HG03432 (cell line): ENCODE measurements around the gene CUBN.

Source experiments
- ATAC-seq: cut with Tn5 transposase; IDR thresholded peaks from one replicate; pipeline ENCODE4 v1.9.1; 2021; ENCODE audit warnings: mild to moderate bottlenecking, moderate library complexity; ENCODE audit not compliant: unreplicated experiment

Gene CUBN

GRCh38 chr10:16960551-16960950 lies 169.1 kb downstream of the CUBN start:
- ATAC-seq: no peak

GRCh38 chr10:16957038-16957437 lies 172.6 kb downstream of the CUBN start:
- no peak for ATAC-seq

- no peak for ATAC-seq
Measured at GRCh38 chr10:16954280-16955030, 175.2 kb downstream of the CUBN start.

- ATAC-seq: no peak
Measured at GRCh38 chr10:16953270-16953669, 176.3 kb downstream of the CUBN start.

- no peak for ATAC-seq
Measured at GRCh38 chr10:16952610-16953009, 177.0 kb downstream of the CUBN start.

- no peak for ATAC-seq
Measured at GRCh38 chr10:16952080-16952479, 177.5 kb downstream of the CUBN start.

GRCh38 chr10:16950656-16951601 lies 178.7 kb downstream of the CUBN start:
- ATAC-seq: no peak

GRCh38 chr10:16949816-16950215 lies 179.8 kb downstream of the CUBN start:
- no peak for ATAC-seq

- no peak for ATAC-seq
Measured at GRCh38 chr10:16948361-16948760, 181.2 kb downstream of the CUBN start.

GRCh38 chr10:16947069-16947468 lies 182.5 kb downstream of the CUBN start:
- no peak for ATAC-seq

GRCh38 chr10:16945593-16945992 lies 184.0 kb downstream of the CUBN start:
- no peak for ATAC-seq

GRCh38 chr10:16944986-16945385 lies 184.6 kb downstream of the CUBN start:
- ATAC-seq: no peak

- ATAC-seq: no peak
Measured at GRCh38 chr10:16944402-16944801, 185.2 kb downstream of the CUBN start.

GRCh38 chr10:16943295-16944285 lies 186.0 kb downstream of the CUBN start:
- no peak for ATAC-seq

GRCh38 chr10:16942381-16943078 lies 187.1 kb downstream of the CUBN start:
- no peak for ATAC-seq

- ATAC-seq: no peak
Measured at GRCh38 chr10:16941870-16942269, 187.7 kb downstream of the CUBN start.

- ATAC-seq: no peak
Measured at GRCh38 chr10:16941067-16941466, 188.5 kb downstream of the CUBN start.

- no peak for ATAC-seq
Measured at GRCh38 chr10:16938952-16939351, 190.7 kb downstream of the CUBN start.

- no peak for ATAC-seq
Measured at GRCh38 chr10:16934461-16934860, 195.2 kb downstream of the CUBN start.

- ATAC-seq: no peak
Measured at GRCh38 chr10:16933783-16934182, 195.8 kb downstream of the CUBN start.
